Brain microvascular endothelial cell (primary cell): ENCODE measurements around the gene GDAP2.

Source experiments
- DNase-seq: peaks from one replicate; pipeline ENCODE4 v3.0.0-alpha.2; 2020
- H3K27ac ChIP-seq: fragments of 250-450 bp; sonication (Bioruptor Pico); 2 replicates; pipeline ENCODE4 v1.5.1; 2020; ENCODE audit warnings: mild to moderate bottlenecking, moderate library complexity
- H3K27me3 ChIP-seq: fragments of 250-450 bp; sonication (Bioruptor Pico); replicated peaks from 2 replicates; pipeline ENCODE4 v1.5.1; 2020; ENCODE audit warnings: mild to moderate bottlenecking
- H3K36me3 ChIP-seq: fragments of 250-450 bp; sonication (Bioruptor Pico); replicated peaks from 2 replicates; pipeline ENCODE4 v1.5.1; 2020; ENCODE audit warnings: mild to moderate bottlenecking
- H3K4me3 ChIP-seq: 2 replicates; pipeline ENCODE4 v1.5.1; 2011; ENCODE audit warnings: low read depth, mild to moderate bottlenecking, control low read depth, low read length, moderate library complexity
- in situ Hi-C: cut with HindIII; loops from 2 replicates; pipeline ENCODE4 v1.10.0; 2017; ENCODE audit warnings: low sequenced_read_pairs, low pct_ligation_motif_present
- TF ChIP-seq, protein P1 (sequence below): IDR thresholded peaks from 2 replicates; pipeline ENCODE4 v1.5.1; 2011; ENCODE audit warnings: low read depth, mild to moderate bottlenecking, moderate library complexity, low read length, control low read depth, inconsistent platforms; ENCODE audit errors: missing control alignments

GDAP2 gene

GRCh38 chr1:117929343-117930172 lies at the start of gene GDAP2, which contains the start of gene WDR3:
Gene GDAP2, minus strand, starts transcription at chr1:117929621. Its CDS starts 9,264 bp downstream, at chr1:117920357.
Gene WDR3, plus strand, starts transcription at chr1:117929739. Its CDS starts 3,581 bp downstream, at chr1:117933320.
- H3K36me3 ChIP-seq: peaks cover 2% of the 10 kb centered on the region
- peak; percentile 97 for DNase-seq
- H3K27me3 ChIP-seq: no peaks in the 10 kb centered on the region
- peak within 1 kb of the TSS; percentile 94 for H3K4me3 ChIP-seq
- TF ChIP-seq, protein P1, sequence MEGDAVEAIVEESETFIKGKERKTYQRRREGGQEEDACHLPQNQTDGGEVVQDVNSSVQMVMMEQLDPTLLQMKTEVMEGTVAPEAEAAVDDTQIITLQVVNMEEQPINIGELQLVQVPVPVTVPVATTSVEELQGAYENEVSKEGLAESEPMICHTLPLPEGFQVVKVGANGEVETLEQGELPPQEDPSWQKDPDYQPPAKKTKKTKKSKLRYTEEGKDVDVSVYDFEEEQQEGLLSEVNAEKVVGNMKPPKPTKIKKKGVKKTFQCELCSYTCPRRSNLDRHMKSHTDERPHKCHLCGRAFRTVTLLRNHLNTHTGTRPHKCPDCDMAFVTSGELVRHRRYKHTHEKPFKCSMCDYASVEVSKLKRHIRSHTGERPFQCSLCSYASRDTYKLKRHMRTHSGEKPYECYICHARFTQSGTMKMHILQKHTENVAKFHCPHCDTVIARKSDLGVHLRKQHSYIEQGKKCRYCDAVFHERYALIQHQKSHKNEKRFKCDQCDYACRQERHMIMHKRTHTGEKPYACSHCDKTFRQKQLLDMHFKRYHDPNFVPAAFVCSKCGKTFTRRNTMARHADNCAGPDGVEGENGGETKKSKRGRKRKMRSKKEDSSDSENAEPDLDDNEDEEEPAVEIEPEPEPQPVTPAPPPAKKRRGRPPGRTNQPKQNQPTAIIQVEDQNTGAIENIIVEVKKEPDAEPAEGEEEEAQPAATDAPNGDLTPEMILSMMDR: no peak
- in situ Hi-C loops: no loop called here
- H3K27ac ChIP-seq: peak within 1 kb of the TSS; percentile 35

DNA sequence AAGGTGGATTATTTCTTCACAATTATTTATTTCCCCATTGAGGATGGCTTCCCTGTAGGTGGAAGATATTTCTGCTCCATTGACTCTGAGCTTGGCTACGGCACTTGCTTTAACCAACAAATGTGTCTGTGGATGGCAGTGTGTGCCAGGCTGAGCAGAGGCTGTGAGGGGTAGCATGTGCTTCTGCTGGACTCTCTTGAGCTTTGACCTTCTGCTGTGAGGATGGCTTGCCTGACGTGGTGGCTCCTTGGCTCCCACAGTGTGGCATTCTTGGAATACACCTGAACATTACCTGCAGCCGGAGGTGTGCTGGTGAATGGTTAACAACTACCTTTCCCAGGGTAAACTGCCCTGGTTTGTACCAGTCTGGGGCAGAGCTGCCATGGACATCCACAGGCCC lies 47.0 kb upstream of the GDAP2 start:
- TF ChIP-seq, protein P1: no peak
- H3K36me3 ChIP-seq: no peaks in the 10 kb centered on the region
- H3K27ac ChIP-seq: no peak overlapping the region
- no peak overlapping the region for H3K4me3 ChIP-seq
- no peak for DNase-seq
- no peaks in the 10 kb centered on the region for H3K27me3 ChIP-seq
- in situ Hi-C loops: no loop called here

GRCh38 chr1:117971777-117972176 lies 42.4 kb upstream of the GDAP2 start:
- no peak for DNase-seq
- in situ Hi-C loops: no loop called here
- H3K4me3 ChIP-seq: no peak overlapping the region
- H3K27ac ChIP-seq: no peak overlapping the region
- H3K27me3 ChIP-seq: no peaks in the 10 kb centered on the region
- TF ChIP-seq, protein P1: no peak
- H3K36me3 ChIP-seq: no peaks in the 10 kb centered on the region

DNA sequence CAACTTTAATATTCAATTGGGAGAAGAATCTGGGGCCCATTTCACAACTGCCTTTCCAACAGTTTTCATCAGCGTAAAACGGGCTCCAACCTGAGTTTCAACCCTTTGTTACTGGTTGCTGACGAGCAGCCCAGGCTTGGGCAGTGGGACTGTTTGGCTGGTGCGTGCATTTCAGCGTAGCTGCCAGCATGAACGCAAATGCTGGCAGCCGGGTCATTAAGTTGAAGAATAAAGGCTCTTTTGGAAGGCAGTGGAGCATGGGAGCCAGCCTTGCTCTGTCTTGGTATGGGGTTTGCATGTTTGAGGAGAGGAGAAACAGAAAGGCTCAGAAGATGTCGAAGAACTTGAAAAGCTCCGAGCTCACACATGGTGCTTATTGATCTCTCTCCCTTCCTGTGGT lies 40.8 kb upstream of the GDAP2 start:
- no peaks in the 10 kb centered on the region for H3K36me3 ChIP-seq
- TF ChIP-seq, protein P1: no peak
- H3K27me3 ChIP-seq: no peaks in the 10 kb centered on the region
- no peak overlapping the region for H3K4me3 ChIP-seq
- no peak for DNase-seq
- in situ Hi-C loops: no loop called here
- H3K27ac ChIP-seq: no peak overlapping the region

GRCh38 chr1:117967881-117968280 lies 38.5 kb upstream of the GDAP2 start:
- no peak for DNase-seq
- TF ChIP-seq, protein P1: no peak
- no peaks in the 10 kb centered on the region for H3K36me3 ChIP-seq
- no peak overlapping the region for H3K4me3 ChIP-seq
- in situ Hi-C loops: no loop called here
- H3K27me3 ChIP-seq: no peaks in the 10 kb centered on the region
- H3K27ac ChIP-seq: no peak overlapping the region
